Hepatocyte (in vitro differentiated cells): ENCODE results near the gene BAZ2A.

Experiments used
- EZH2 ChIP-seq: fragments of 200-600 bp; sonication (generic); IDR thresholded peaks from 2 replicates; pipeline ENCODE4 v1.6.1; 2016; ENCODE audit warnings: antibody characterized with exemption, mild to moderate bottlenecking, borderline replicate concordance
- EZH2phosphoT487 ChIP-seq: fragments of 200-600 bp; sonication (generic); IDR thresholded peaks from one replicate; pipeline ENCODE4 v1.6.1; 2018; ENCODE audit warnings: antibody characterized with exemption, mild to moderate bottlenecking, low read depth, moderate library complexity; ENCODE audit not compliant: unreplicated experiment, severe bottlenecking
- TF ChIP-seq, protein P1 (sequence below): fragments of 200-600 bp; sonication (generic); IDR thresholded peaks from 2 replicates; pipeline ENCODE4 v1.5.1; 2016; ENCODE audit warnings: antibody characterized with exemption, mild to moderate bottlenecking; ENCODE audit not compliant: poor library complexity

DNA sequence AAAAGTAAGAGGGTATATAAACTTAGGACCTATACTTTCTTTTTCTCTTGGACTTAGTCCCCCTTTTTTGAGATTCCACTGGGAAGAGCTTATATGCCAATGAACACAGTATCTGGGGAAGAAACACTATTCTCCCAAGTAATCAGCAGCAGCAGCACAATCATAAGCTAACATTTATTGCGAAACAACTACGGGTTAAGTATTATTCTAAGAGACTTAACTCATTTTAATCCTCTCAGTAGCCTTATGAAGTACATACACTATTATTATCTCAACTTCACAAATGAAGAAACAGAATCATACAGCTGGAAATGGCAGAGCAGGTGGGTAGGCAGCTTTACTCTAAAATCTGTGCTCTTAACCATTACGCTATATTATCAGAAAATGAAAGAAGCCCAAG lies 27.9 kb downstream of the BAZ2A start:
- TF ChIP-seq, protein P1, sequence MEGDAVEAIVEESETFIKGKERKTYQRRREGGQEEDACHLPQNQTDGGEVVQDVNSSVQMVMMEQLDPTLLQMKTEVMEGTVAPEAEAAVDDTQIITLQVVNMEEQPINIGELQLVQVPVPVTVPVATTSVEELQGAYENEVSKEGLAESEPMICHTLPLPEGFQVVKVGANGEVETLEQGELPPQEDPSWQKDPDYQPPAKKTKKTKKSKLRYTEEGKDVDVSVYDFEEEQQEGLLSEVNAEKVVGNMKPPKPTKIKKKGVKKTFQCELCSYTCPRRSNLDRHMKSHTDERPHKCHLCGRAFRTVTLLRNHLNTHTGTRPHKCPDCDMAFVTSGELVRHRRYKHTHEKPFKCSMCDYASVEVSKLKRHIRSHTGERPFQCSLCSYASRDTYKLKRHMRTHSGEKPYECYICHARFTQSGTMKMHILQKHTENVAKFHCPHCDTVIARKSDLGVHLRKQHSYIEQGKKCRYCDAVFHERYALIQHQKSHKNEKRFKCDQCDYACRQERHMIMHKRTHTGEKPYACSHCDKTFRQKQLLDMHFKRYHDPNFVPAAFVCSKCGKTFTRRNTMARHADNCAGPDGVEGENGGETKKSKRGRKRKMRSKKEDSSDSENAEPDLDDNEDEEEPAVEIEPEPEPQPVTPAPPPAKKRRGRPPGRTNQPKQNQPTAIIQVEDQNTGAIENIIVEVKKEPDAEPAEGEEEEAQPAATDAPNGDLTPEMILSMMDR = no peak
- TF ChIP-seq EZH2phosphoT487 (no peak), EZH2 (no peak)
